ENCODE results near the gene SPATA4.
"Not testable (repeated sequence)": the region's sequence is repeated elsewhere in the genome, so short reads cannot be mapped to it uniquely, and the experiment has no call there.

The SPATA4 gene

GRCh38 chr4:176195184-176195978, at the start of gene SPATA4:
TSS of gene SPATA4 (minus strand) at chr4:176195585. CDS start at chr4:176195562, 23 bp downstream.
- peak; percentile 82 to 88 (median 88) for DNase-seq (ENCODE audit: low read depth in 3 of 3)

- no peak for DNase-seq (ENCODE audit: low read depth in 3 of 3)
Observed at GRCh38 chr4:176242764-176243347, 47.5 kb upstream of the SPATA4 start.

- no peak for DNase-seq (ENCODE audit: low read depth in 3 of 3)
Observed at GRCh38 chr4:176241703-176242102, 46.3 kb upstream of the SPATA4 start.

GRCh38 chr4:176238826-176239225, 43.4 kb upstream of the SPATA4 start:
- DNase-seq (ENCODE audit: low read depth in 3 of 3), result no peak

- no peak for DNase-seq (ENCODE audit: low read depth in 3 of 3)
Observed at GRCh38 chr4:176238157-176238610, 42.8 kb upstream of the SPATA4 start.

DNA sequence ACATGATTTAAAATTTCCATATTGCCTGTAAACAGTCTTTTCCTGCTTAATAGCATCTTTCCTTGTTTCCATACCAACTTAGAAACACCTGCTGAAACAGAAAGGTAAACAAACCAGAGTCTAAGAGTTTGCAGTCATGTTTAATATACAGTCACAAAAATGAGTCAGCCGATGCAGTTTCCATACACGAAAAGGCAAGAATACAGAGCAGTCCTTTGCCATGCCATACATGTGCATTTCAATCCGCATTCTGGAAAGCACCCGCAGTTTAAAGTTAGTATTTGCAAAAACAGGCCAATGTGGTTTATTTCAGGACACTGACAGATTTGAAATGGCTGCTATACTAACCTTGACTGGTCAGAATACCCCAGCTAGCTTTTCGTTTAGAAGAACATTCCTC, 41.6 kb upstream of the SPATA4 start:
- DNase-seq (ENCODE audit: low read depth in 3 of 3), result no peak

- no peak for DNase-seq (ENCODE audit: low read depth in 3 of 3)
Observed at GRCh38 chr4:176230836-176231235, 35.5 kb upstream of the SPATA4 start.

- no peak for DNase-seq (ENCODE audit: low read depth in 3 of 3)
Observed at GRCh38 chr4:176229645-176230044, 34.3 kb upstream of the SPATA4 start.

DNA sequence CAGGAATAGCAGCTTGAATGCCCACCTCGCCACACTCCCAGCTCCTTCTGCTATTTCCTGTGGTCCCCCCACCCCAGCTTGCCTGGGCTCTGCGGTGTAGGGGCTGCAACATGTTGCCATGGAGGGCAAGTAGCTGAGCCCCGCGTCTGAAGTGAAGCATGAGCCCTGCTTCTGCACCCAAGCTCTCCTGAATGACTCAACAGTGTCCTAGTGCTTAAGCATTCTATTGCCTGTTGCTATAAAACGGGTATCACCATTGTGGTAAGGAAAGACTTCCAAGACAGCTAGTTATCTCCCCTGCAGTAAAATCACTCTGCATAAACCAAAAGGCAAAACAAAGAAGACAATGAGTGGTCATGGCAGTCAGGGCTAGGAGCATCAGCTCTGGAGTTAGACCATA, 31.4 kb upstream of the SPATA4 start:
- no peak for DNase-seq (ENCODE audit: low read depth in 3 of 3)

GRCh38 chr4:176223561-176223960, 28.2 kb upstream of the SPATA4 start:
- DNase-seq (ENCODE audit: low read depth in 3 of 3), result no peak

- DNase-seq (ENCODE audit: low read depth in 3 of 3), result no peak
Observed at GRCh38 chr4:176222149-176222548, 26.8 kb upstream of the SPATA4 start.

DNA sequence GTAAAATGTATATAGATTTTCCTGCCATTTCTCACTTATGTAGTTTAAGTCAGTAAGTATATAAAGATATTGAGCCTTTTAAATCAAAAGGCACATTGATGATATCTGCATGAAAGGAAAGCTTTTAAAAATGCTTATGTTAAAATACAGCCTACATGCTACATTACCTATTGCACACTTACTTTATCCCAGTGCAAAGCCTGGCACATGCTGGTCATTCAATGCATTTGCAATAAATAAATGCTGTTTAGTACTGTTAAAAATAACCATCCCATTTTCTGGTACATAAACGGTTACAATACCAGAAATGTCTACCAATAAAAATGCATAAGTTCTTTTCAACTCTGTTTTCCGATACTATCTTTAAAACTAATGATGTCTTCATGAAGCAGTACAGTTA, 22.1 kb upstream of the SPATA4 start:
- DNase-seq (ENCODE audit: low read depth in 3 of 3), result no peak

DNA sequence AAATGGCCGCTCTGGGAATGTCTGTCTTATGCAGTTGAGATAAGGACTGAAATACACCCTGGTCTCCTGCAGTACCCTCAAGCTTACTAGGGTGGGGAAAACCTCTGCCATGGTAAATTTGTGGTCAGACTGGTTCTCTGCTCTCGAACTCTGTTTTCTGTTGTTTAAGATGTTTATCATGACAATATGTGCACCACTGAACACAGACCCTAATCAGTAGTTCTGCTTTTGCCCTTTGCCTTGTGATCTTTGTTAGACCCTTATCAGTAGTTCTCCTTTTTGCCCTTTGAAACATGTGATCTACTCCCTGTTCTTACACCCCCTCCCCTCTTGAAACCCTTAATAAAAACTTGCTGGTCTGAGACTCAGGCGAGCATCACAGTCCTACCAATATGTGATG, 17.0 kb upstream of the SPATA4 start:
- not testable (repeated sequence) for DNase-seq (ENCODE audit: low read depth in 3 of 3)

DNA sequence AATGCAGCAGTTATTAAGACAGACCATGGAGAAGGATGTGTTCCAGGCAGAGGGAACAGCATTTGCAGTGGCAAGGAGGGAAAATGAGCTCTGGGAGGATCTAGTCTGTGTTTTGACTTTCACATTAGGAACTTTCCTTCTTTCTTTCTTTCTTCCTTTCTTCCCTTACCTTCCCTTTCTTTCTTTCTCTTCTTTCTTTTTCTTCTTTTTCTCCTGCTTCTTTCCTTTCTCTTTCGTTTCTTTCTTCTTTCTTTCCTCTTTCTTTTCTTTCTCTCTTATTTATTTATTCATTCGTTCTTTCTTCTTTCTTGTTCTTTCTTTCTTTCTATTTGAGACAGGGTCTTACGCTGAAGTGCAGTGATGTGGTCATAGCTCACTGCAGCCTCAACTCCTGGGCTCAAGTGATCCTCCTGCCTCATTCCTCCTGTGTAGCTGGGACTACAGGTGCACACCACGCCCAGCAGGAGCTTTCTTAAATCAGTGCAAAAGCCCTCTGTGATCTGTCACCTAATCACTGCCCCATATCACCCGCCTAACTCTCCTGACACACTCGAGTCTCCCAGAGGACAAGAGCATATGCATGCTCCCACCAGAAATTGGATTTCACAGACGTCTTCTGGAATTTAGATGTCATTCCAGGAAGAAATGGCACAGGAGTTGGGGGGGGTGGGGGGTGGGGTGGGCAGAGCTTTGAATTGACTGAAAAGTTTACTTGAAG, 15.4 kb upstream of the SPATA4 start:
- no peak for DNase-seq (ENCODE audit: low read depth in 3 of 3)

DNA sequence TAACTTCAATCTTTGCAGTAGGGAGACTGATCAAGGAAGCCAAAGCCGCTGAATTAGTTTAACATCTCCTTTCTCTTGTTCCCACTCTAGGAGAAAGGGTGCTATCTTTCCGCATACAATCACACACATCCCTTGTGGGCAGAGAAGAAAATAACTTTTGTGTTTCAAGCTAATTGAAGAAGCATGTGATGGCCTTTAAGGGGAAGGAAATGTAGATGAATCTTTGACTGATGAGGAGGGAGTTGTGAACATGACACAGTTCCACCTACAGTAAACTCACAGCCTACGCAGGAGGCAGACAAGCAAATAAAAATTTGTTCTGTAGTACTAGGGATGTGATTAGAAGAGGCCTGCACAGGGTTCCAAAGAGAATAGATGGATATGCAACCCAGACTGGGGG, 14.7 kb upstream of the SPATA4 start:
- no peak for DNase-seq (ENCODE audit: low read depth in 3 of 3)

- DNase-seq (ENCODE audit: low read depth in 3 of 3), result no peak
Observed at GRCh38 chr4:176209535-176209934, 14.2 kb upstream of the SPATA4 start.

- DNase-seq (ENCODE audit: low read depth in 3 of 3), result no peak
Observed at GRCh38 chr4:176207839-176208238, 12.5 kb upstream of the SPATA4 start.

- no peak for DNase-seq (ENCODE audit: low read depth in 3 of 3)
Observed at GRCh38 chr4:176205299-176205698, 9.9 kb upstream of the SPATA4 start.

DNA sequence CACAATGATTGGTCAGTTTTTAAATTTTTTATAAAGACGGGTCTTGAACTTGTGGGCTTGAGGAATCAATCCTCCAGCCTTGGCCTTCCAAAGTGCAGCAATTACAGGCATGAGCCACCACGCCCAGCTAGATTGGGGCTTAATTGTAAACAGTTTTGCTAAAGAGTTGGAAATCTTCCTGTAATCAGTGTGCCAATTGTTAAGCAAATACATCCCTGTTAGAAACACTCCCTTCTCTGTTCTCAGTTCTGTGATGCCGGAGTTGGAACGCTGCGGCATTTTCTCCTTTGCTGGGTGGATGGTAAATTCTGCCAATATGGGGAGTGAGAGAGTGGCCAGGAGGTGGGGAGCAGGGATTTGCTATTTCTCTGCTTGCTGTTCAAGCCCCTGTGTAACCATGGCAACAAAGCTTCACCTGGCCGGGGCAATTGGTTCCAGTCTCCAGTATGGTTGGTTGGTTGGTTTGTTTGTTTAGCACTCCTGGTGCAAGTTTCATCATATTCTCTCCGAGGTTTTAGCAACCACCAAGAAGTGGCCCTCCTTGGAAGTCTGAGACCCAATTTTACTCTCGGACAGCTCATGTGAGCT, 3.0 kb upstream of the SPATA4 start:
- no peak for DNase-seq (ENCODE audit: low read depth in 3 of 3)

DNA sequence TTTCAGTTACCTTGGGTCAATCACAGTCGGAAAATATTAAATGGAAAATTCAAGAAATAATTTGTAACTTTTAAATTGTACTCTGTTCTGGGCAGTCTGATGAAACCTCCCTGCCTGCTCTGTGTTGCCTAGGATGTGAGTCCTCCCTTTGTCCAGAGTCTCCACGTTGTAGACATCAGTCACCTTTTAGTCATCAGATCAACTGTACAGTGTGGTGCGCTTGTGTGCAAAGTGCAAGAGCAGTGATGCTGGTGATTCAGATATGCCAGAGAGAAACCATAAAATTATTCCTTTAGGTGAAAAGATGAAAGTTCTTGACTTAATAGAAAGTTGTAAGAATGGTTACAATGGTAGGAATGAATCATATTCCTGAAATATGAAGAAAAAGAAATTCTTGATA, 1.4 kb downstream of the SPATA4 start:
- no peak for DNase-seq (ENCODE audit: low read depth in 3 of 3)

- no peak for DNase-seq (ENCODE audit: low read depth in 3 of 3)
Observed at GRCh38 chr4:176193126-176193525, 2.3 kb downstream of the SPATA4 start.

DNA sequence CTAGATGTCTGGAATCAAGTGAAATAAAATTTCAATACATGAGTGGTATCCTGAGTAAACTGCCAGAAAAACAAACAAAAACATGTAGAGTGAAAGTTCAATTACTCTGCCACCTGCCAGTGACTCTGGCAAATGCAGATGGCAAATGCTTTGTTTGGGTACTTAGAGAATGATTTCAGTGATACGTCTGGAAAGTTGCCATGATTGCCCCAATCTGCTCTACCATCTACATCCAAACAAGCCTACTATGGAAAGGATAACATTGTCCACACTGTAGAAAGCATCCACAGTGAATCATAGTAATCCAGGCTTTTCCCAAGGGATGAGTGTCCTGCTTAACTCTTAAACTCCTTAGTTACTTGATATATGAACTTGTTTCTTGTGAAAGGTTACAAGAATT, 3.4 kb downstream of the SPATA4 start:
- DNase-seq (ENCODE audit: low read depth in 3 of 3), result no peak
